IMR-90 (cell line): ENCODE results near the gene GPC6.

Experiments
- BHLHE40 ChIP-seq: fragments of 150-350 bp; IDR thresholded peaks from 2 replicates; pipeline ENCODE4 v1.6.1; 2016; ENCODE audit warnings: mild to moderate bottlenecking, low read depth, low read length
- CEBPB ChIP-seq: IDR thresholded peaks from 2 replicates; pipeline ENCODE4 v1.6.1; 2012; ENCODE audit warnings: low read depth, low read length, improper control_type of control experiment
- CHD1 ChIP-seq: IDR thresholded peaks from 2 replicates; pipeline ENCODE4 v1.6.1; 2012; ENCODE audit warnings: low read depth, low read length, improper control_type of control experiment
- CTCF ChIP-seq: conservative IDR thresholded peaks from 2 replicates; pipeline ENCODE4 v1.5.1; 2012; ENCODE audit warnings: mild to moderate bottlenecking, low read depth, low read length, improper control_type of control experiment
- ELK1 ChIP-seq: fragments of 150-350 bp; IDR thresholded peaks from 2 replicates; pipeline ENCODE4 v1.6.1; 2016; ENCODE audit warnings: low read depth, mild to moderate bottlenecking, low read length, moderate library complexity, borderline replicate concordance
- FOS ChIP-seq: fragments of 150-350 bp; IDR thresholded peaks from 2 replicates; pipeline ENCODE4 v1.6.1; 2016; ENCODE audit warnings: low read depth, low read length
- MXI1 ChIP-seq: IDR thresholded peaks from 2 replicates; pipeline ENCODE4 v1.6.1; 2012; ENCODE audit warnings: low read depth, mild to moderate bottlenecking, low read length, moderate library complexity, borderline replicate concordance
- NFE2L2 ChIP-seq: fragments of 150-350 bp; IDR thresholded peaks from 2 replicates; pipeline ENCODE4 v1.6.1; 2016; ENCODE audit warnings: low read depth, mild to moderate bottlenecking, low read length
- POLR2A ChIP-seq: IDR thresholded peaks from 2 replicates; pipeline ENCODE4 v1.6.1; 2012; ENCODE audit warnings: mild to moderate bottlenecking, low read depth, low read length
- RAD21 ChIP-seq: IDR thresholded peaks from 2 replicates; pipeline ENCODE4 v1.6.1; 2012; ENCODE audit warnings: low read length, improper control_type of control experiment
- RCOR1 ChIP-seq: IDR thresholded peaks from 2 replicates; pipeline ENCODE4 v1.6.1; 2012; ENCODE audit warnings: mild to moderate bottlenecking, low read length, improper control_type of control experiment; ENCODE audit not compliant: insufficient replicate concordance
- SMC3 ChIP-seq: fragments of 150-350 bp; IDR thresholded peaks from 2 replicates; pipeline ENCODE4 v1.6.1; 2016; ENCODE audit warnings: low read depth, mild to moderate bottlenecking, antibody characterized with exemption, low read length, moderate library complexity

DNA sequence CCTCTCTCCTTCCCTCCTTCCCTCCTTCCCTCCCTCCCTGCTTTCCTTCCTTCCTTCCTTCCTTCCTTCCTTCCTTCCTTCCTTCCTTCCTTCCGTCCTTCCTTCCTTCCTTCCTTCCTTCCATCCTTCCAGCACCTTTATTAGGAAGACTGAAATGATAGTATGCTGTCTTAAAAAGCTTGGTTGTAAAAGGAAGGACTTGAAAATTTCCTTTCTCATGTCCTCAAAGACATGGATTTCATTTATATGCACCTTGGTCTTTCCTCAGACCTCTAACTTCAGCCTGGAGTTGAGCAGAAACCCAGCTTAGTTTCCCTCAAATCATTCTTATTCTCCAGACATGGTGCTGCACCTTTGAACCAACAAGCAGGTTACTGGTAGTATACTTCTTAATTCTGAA lies 141.7 kb downstream of the GPC6 start:
- TF ChIP-seq ELK1 (no peak), POLR2A (no peak), CTCF (no peak), BHLHE40 (no peak), SMC3 (no peak), CEBPB (no peak), FOS (no peak), RCOR1 (no peak), CHD1 (no peak), RAD21 (no peak), MXI1 (no peak), NFE2L2 (no peak)
